NCI-H1092 treated with DMSO at 0.1 percent for 48 hours (cell line): ENCODE data around the gene NLRP6.
"Not testable (repeated sequence)": the region's sequence is repeated elsewhere in the genome, so short reads cannot be mapped to it uniquely, and the experiment has no call there.

Source experiments
- DNase-seq: peaks from one replicate; lab custom pipeline; 2025; lab: John Stamatoyannopoulos, UW

Gene NLRP6

DNA sequence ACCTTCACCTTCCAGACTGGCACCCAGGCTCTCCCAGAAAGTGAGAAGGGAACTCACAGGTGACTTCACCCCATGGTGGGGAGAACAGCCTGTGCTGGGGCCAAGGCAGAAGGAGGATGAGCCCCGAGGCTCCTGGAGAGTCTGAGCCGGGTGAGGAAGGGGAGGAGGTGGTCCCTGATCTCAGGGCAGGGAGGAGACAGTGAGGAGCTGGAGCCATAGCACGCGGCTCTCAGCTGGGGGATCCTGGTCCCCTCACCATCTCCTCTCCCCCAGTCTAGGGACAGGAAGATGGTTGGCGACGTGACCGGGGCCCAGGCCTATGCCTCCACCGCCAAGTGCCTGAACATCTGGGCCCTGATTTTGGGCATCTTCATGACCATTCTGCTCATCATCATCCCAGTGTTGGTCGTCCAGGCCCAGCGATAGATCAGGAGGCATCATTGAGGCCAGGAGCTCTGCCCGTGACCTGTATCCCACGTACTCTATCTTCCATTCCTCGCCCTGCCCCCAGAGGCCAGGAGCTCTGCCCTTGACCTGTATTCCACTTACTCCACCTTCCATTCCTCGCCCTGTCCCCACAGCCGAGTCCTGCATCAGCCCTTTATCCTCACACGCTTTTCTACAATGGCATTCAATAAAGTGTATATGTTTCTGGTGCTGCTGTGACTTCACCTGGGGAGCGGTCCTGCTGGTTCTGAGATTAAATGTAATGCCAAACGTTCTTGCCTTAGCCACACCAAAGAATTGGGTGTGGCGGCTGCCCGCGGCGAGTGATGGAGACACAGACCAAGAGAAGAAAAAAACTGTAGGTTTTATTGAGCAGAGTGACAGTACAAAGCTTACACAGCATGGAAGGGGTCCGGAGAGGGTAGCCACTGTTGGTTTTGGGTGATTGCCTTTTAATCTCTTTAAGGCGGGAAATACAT, 30.8 kb downstream of the NLRP6 start:
- DNase-seq = not testable (repeated sequence)

DNA sequence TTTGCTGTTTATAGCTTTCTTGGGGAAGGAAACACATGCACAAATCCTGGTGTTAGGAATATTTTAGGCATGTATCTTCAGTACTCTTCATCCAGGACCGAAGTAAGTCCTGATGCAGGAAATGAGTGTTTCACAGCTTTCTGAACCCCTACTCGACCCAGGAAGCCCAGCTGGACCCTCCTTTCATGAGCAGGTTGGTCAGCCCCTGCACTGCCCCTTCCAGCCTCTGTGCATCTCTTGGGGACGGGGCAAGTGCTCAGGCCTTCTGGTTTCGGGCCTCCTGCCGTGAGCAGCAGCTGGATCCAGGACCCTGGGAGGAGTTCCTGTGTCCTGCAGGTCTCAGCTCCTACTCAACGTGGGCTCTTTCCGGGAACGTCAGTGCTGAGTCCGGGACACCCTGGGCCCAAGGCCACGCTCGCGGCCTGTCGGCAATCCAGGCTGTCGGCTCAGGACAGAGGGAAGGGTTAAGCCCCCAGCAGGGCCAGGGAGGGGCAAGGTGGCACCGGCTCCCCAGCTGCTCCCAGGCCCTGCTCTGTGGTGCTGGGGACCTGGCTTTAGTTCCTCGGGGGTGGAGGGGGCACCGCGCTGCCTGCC, 31.9 kb downstream of the NLRP6 start:
- not testable (repeated sequence) for DNase-seq

DNA sequence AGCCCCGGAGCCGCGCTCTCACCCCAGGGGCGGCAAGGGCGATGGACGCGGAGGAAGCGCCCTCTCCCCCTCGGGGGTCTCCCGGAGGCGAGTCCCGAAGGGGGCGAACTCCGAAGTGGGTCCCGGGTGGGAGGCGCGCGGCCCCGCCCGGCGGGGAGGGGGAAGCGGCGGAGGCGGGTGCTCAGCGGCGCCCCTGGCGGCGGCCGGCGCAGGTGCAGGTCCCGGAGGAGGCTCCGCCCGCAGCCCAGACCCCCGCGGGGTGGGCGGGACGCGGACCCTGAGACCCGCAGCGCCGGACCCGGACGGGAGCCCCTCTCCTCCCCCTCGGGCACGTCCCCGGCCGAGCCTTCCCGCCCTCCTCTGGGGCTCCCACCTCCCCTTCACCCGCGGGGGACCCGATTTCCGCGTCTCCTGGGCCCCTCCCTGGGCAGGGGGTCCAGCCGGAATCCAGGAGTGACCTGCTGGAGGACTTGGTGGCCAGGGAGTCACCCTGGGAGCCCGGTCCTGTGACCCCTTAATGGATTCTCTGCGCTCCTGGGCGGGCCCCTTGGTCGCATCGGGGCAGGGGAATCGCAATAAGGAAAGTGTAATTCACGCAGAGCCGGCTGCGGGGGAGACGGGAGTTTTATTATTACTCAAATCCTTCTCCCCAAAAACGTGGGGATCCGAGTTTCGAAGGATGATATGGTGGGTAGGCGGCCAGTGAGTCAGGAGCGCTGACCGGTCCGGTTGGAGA, 33.0 kb downstream of the NLRP6 start:
- not testable (repeated sequence) for DNase-seq

DNA sequence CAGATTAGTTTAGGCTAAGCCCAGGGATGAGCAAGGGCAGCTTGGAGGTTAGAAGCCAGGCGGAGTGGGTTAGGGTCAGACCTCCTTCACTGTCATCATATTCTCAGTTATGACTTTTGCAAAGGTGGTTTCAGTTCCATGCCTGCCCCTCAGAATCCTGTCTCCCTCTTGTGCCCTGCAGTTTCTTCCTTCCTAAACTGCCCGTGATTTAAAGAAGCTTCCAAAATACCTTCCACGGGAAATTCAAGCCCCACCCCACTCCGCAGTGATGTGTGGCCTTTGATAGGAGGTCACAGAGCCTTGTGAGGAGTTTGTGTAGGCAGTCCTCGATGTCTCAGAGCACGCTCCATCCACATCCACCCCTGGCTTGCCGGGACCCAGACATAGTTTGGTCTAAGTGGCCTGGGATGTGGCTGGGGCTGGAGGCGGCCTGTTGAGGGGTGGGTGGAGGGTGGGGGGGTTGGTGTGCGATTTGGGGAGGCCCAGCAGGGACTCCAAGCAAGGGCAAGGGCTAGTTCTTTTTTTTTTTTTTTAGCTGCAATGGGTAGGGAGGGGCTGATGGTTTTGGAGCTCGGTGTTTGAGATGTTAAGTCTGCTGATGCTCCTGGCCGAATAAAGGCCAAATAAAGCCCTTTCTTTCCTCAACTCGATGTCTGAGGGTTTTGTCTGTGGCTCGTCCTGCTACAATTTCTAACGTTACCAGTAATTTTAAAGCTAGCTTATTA, 34.0 kb downstream of the NLRP6 start:
- no peak for DNase-seq

DNA sequence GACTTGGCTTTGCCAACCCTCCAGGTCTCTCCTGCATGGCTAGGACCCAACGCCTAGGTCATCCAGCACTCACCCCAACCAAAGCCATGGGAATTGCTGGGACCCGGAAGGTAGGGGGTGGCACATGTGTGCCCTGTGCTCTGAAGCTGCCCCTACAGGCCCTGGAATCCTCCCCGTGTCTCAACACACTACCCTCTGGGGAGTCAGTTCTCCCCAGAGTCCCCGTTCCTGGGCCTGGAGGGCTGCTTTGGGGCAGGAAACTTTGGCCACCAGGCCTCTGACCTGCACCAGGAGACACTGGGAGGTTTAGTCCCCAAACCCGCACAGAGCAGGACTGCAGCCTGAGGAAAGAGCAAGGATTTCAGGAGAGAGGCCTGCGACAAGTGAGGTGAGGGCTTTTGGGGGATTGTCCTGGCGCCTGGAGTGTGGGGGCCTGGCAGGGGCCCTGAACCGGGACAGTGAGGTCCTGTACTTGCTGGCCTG, 35.1 kb downstream of the NLRP6 start:
- no peak for DNase-seq

DNA sequence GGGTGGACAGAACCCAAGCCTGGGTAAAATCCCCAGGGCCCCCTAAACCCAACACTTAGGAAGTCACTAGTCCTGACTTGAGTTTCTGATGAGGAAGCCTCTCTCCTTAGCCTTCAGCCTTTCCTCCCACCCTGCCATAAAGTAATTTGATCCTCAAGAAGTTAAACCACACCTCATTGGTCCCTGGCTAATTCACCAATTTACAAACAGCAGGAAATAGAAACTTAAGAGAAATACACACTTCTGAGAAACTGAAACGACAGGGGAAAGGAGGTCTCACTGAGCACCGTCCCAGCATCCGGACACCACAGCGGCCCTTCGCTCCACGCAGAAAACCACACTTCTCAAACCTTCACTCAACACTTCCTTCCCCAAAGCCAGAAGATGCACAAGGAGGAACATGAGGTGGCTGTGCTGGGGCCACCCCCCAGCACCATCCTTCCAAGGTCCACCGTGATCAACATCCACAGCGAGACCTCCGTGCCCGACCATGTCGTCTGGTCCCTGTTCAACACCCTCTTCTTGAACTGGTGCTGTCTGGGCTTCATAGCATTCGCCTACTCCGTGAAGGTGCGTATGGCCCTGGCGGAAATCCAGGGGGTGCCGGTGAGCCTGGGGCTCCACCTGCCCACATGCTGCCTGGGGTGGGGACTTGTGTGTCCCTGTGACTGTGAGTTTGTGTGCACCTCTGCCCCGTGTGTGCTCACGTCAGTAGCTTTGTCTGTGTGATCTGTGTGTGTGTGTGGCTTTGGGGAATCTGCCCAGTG, 35.8 kb downstream of the NLRP6 start, which contains the start of gene IFITM1:
TSS of gene IFITM1 (plus strand) at position 254 of the 767 bp plus-strand sequence. CDS start at position 385, 131 bp downstream.
- DNase-seq = no peak

DNA sequence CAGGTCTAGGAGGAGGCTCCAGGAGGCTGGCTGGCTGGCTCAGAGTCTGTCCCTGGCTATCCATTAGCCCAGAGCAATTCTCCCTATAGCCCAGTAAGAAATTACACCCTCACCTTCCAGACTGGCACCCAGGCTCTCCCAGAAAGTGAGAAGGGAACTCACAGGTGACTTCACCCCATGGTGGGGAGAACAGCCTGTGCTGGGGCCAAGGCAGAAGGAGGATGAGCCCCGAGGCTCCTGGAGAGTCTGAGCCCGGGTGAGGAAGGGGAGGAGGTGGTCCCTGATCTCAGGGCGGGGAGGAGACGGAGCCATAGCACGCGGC, 36.3 kb downstream of the NLRP6 start:
- DNase-seq = not testable (repeated sequence)

DNA sequence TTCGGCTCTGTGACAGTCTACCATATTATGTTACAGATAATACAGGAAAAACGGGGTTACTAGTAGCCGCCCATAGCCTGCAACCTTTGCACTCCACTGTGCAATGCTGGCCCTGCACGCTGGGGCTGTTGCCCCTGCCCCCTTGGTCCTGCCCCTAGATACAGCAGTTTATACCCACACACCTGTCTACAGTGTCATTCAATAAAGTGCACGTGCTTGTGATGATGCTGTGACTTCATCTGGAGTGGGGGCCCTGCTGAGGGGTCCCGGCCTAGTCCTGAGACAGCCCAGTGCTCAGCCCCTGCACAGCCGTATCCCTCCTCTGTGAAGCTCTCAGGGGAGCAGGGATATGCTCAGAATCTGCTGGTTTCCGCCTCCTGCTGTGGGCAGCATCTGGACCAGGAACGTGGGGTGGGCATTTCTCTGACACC, 36.9 kb downstream of the NLRP6 start:
- no peak for DNase-seq

DNA sequence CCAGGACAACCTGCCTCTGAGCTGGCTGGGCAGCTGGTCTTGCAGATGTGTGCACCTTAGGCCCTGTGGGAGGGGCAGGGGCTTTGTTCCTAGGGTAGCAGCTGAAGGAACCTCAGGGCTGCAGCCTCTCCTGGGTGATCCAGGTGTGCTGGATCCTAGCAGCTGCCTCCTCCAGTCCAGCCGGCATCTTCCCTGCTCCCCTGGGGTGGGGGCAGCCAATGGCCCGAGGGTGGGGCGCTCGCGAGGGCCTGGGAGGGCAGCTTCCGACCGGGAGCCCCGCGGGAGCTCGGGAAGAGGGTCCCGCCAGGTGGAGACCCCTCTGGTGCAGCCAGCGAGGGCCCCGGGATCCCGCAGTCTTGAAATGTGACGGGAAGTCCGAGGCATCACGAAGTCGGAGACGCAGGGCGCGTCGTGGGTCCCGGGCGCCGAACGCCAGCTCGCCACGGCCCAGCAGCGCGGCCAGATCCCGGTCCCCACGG, 37.3 kb downstream of the NLRP6 start:
- DNase-seq = no peak

DNA sequence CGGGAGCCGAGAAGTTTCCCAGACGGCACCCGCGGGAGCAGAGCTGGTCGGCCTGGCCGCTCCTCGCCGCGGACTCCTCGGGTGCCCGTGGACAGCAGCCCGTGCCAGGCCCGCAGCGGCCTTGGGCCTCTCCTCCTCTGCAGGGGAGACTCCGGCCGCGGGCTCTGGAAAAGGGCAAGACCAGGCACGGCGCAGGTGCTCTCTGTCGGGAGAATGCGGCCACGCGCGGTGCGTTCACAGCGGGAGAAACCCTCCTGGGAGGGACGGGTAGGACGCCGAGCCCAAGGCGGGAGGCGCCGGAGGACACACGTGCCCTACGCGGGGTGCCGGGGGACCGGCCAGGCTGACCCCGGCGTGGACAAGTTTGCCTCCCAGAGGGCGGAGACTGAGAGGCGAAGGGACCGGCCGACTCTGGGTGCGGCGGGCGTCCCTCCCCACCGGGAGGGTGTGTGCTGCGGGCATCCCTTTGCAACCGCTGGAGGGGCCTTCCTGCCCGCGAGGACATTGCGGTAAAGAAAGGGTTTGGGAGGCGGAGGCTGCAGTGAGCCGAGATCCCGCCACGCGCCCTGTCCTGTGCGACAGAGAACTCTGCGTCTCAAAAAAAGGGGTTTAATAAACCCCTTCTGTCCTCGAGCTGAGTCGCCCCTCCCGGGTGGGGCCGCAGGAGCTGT, 38.0 kb downstream of the NLRP6 start:
- no peak for DNase-seq

DNA sequence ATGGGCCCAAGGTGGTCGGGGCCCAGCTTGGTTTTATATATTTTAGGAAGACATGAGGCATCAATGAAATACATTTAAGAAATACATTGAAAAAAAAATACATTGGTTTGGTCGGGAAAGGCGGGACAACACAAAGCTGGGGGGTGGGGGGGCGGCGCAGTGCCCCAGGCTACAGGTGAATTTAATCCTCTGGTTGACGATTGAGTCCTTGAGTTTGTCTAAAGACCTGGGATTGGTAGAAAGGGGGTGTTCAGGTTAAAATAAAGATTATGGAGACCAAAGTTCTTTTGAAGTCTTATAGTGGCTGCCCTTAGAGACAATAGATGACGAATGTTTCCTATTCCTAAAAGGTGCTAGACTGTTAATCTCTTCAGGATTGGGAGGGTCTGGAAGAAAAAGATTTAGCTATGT, 38.7 kb downstream of the NLRP6 start:
- no peak for DNase-seq

DNA sequence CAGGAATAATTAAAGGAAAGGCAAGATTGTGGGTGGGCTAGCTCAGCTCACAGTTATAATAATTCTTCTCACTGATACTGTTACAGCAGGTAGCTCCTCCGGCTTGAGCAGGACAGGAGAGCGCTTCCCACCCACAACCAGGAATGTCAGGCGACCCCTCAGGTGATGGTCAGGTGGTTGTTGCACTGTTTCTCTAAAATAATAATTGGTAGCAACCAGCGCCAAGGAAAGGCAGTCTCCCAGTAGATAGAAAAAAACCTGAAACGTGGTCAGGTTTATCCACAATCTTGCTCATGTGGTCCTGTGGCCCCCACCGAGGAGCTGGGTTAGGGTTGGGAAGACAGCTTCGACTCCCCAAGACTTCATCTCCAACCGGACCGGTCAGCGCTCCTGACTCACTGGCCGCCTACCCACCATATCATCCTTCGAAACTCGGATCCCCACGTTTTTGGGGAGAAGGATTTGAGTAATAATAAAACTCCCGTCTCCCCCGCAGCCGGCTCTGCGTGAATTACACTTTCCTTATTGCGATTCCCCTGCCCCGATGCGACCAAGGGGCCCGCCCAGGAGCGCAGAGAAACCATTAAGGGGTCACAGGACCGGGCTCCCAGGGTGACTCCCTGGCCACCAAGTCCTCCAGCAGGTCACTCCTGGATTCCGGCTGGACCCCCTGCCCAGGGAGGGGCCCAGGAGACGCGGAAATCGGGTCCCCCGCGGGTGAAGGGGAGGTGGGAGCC, 39.6 kb downstream of the NLRP6 start:
- not testable (repeated sequence) for DNase-seq

DNA sequence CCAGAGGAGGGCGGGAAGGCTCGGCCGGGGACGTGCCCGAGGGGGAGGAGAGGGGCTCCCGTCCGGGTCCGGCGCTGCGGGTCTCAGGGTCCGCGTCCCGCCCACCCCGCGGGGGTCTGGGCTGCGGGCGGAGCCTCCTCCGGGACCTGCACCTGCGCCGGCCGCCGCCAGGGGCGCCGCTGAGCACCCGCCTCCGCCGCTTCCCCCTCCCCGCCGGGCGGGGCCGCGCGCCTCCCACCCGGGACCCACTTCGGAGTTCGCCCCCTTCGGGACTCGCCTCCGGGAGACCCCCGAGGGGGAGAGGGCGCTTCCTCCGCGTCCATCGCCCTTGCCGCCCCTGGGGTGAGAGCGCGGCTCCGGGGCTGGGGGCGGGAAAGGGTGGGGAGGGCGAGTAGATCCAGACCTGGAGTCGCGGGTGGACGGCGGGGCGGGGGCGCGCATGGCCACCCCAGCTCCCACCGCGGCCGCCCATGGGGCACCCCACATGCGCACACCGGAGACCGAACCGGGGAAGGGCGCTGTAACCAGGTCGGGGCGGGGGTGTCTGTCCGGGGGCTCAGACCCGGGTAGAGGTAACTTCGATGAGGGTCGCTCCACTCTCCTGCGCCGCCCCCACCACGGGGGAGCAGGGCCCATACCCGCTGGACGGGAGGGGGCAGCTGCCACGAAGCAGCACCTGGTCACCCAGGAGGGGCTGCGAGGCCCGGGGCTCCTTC, 40.4 kb downstream of the NLRP6 start:
- DNase-seq = not testable (repeated sequence)

DNA sequence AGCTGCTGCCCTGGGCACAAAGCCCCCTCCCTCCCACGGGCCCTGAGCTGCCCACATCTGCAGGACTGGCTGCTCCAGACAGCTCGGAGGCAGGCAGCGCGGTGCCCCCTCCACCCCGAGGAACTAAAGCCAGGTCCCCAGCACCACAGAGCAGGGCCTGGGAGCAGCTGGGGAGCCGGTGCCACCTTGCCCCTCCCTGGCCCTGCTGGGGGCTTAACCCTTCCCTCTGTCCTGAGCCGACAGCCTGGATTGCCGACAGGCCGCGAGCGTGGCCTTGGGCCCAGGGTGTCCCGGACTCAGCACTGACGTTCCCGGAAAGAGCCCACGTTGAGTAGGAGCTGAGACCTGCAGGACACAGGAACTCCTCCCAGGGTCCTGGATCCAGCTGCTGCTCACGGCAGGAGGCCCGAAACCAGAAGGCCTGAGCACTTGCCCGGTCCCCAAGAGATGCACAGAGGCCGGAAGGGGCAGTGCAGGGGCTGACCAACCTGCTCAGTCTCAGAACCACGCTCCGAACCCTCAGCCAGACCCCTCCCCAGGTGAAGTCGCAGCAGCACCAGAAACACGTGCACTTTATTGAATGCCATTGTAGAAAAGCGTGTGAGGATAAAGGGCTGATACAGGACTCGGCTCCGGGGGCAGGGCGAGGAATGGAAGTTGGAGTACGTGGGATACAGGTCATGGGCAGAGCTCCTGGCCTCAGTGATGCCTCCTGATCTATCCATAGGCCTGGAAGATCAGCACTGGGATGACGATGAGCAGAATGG, 41.1 kb downstream of the NLRP6 start:
- DNase-seq = not testable (repeated sequence)

DNA sequence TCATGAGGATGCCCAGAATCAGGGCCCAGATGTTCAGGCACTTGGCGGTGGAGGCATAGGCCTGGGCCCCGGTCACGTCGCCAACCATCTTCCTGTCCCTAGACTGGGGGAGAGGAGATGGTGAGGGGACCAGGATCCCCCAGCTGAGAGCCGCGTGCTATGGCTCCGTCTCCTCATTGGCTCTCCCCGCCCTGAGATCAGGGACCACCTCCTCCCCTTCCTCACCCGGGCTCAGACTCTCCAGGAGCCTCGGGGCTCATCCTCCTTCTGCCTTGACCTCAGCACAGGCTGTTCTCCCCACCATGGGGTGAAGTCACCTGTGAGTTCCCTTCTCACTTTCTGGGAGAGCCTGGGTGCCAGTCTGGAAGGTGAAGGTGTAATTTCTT, 41.7 kb downstream of the NLRP6 start:
- not testable (repeated sequence) for DNase-seq

DNA sequence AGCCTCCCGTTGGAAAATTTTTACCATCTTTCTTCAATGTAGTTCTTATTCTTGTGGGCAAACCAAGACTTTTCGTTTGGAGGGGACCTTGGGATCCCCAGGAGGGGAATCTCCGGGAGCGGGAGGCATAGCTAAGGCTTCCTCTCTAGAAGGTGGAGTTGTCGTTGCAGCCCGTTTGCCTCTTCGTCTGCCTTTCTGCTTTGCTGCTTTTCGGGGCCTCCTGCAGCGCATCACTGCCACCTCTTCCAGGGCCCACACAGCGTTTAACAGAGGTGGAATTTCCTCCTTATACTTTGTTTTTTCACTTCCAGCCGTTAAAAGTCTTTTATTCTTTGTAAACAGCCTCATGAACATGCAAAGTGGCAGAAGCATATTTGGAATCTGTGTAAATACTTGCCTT, 45.9 kb downstream of the NLRP6 start:
- DNase-seq = no peak

DNA sequence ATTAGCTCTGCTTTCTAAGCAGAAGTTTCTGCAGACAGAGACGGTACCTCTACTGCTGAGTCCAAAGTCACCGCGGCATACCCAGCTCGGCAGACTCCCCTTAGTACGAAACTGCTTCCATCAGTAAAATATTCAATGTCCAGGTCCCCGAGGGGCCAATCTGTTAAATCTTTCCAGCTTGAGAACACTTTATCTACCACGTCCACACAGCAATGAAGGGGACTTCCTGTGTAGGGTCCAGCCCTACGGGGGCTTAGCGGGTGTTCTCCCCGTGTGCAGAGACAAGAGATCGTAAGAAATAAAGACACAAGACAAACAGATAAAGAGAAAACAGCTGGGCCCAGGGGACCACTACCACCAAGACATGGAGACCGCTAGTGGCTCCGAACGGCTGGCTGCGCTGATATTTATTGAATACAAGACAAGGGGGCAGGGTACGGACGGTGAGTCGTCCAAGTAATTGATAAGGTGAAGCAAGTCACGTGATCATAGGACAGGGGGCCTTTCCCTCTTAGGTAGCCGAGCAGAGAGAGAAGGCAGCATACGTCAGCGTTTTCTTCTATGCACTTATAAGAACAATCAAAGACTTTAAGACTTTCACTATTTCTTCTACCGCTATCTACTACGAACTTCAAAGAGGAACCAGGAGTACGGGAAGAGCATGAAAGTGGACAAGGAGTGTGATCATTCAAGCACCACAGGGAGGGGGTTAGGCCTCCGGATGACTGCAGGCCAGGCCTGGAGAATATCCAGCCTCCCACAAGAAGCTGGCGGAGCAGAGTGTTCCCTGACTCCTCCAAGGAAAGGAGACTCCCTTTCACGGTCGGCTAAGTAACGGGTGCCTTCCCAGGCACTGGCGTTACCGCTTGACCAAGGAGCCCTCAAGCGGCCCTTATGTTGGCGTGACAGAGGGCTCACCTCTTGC, 46.6 kb downstream of the NLRP6 start:
- not testable (repeated sequence) for DNase-seq
